Subcutaneous adipose tissue (tissue), 4 donors: ENCODE data around the gene SRGAP3. TPM values are rescaled to one million over a fixed set of nuclear protein-coding genes. Genes with fewer than 3 reads are reported as not detected.

Experiments
- CTCF ChIP-seq: fragments of 450-650 bp; IDR thresholded peaks from one replicate; pipeline ENCODE4 v1.5.1; 2016; ENCODE audit warnings: low read depth, mild to moderate bottlenecking, control low read depth, antibody characterized with exemption, moderate library complexity
- total RNA-seq, 4 donors: library from RNA; depleted of rRNA; stranded (reverse); fragments of >200 nt; gene quantifications; one replicate each; pipeline ENCODE4 v1.1.0, GENCODE V29; 2016

Gene SRGAP3
- total RNA-seq, 4 donors from 2014 or later = 1.6 to 14.1 (median 8.9) TPM

- no peak for TF ChIP-seq CTCF
These were observed 106.3 kb downstream of the SRGAP3 start for GRCh38 chr3:9143184-9143583.

GRCh38 chr3:9142362-9142761 is 107.1 kb downstream of the SRGAP3 start:
- no peak for TF ChIP-seq CTCF

GRCh38 chr3:9141928-9142289 is 107.5 kb downstream of the SRGAP3 start:
- TF ChIP-seq CTCF = no peak

GRCh38 chr3:9139366-9139765 is 110.1 kb downstream of the SRGAP3 start:
- no peak for TF ChIP-seq CTCF

GRCh38 chr3:9137676-9138075 is 111.8 kb downstream of the SRGAP3 start:
- no peak for TF ChIP-seq CTCF

GRCh38 chr3:9136746-9137465 is 112.5 kb downstream of the SRGAP3 start:
- no peak for TF ChIP-seq CTCF

- TF ChIP-seq CTCF = no peak
These were observed 113.4 kb downstream of the SRGAP3 start for GRCh38 chr3:9135930-9136525.
